ENCODE measurements around the gene TRAPPC1.

The TRAPPC1 gene

GRCh38 chr17:7903154-7904103 is 28.3 kb downstream of the TRAPPC1 start:
- in situ Hi-C loops (cut with MboI; ENCODE audit: low sequenced_read_pairs) = no loop called here

GRCh38 chr17:7897773-7898172 is 34.0 kb downstream of the TRAPPC1 start:
- in situ Hi-C loops (cut with MboI; ENCODE audit: low sequenced_read_pairs) = no loop called here

GRCh38 chr17:7897090-7897489 is 34.7 kb downstream of the TRAPPC1 start:
- in situ Hi-C loops (cut with MboI; ENCODE audit: low sequenced_read_pairs) = no loop called here

- in situ Hi-C loops (cut with MboI; ENCODE audit: low sequenced_read_pairs) = no loop called here
Observed at GRCh38 chr17:7894866-7895265, 36.9 kb downstream of the TRAPPC1 start.

GRCh38 chr17:7894226-7894625 is 37.5 kb downstream of the TRAPPC1 start:
- in situ Hi-C loops (cut with MboI; ENCODE audit: low sequenced_read_pairs) = no loop called here

- in situ Hi-C loops (cut with MboI; ENCODE audit: low sequenced_read_pairs) = no loop called here
Observed at GRCh38 chr17:7893187-7893880, 38.4 kb downstream of the TRAPPC1 start.

GRCh38 chr17:7889166-7889955 is 42.4 kb downstream of the TRAPPC1 start:
- in situ Hi-C loops (cut with MboI; ENCODE audit: low sequenced_read_pairs) = no loop called here

GRCh38 chr17:7888184-7888920 is 43.4 kb downstream of the TRAPPC1 start, which contains the start of gene CHD3:
TSS of gene CHD3 (plus strand) at chr17:7888789. CDS start at chr17:7889001, 212 bp downstream.
- in situ Hi-C loops (cut with MboI; ENCODE audit: low sequenced_read_pairs) = no loop called here

- in situ Hi-C loops (cut with MboI; ENCODE audit: low sequenced_read_pairs) = no loop called here
Observed at GRCh38 chr17:7887482-7888183, 44.1 kb downstream of the TRAPPC1 start.

- in situ Hi-C loops (cut with MboI; ENCODE audit: low sequenced_read_pairs) = no loop called here
Observed at GRCh38 chr17:7887038-7887481, 44.7 kb downstream of the TRAPPC1 start.

- in situ Hi-C loops (cut with MboI; ENCODE audit: low sequenced_read_pairs) = no loop called here
Observed at GRCh38 chr17:7886227-7887037, 45.3 kb downstream of the TRAPPC1 start.

GRCh38 chr17:7885367-7886226 is 46.1 kb downstream of the TRAPPC1 start:
- in situ Hi-C loops (cut with MboI; ENCODE audit: low sequenced_read_pairs) = no loop called here

GRCh38 chr17:7884581-7885366 is 47.0 kb downstream of the TRAPPC1 start:
- in situ Hi-C loops (cut with MboI; ENCODE audit: low sequenced_read_pairs) = no loop called here

- in situ Hi-C loops (cut with MboI; ENCODE audit: low sequenced_read_pairs) = no loop called here
Observed at GRCh38 chr17:7883781-7884386, 47.9 kb downstream of the TRAPPC1 start.

- in situ Hi-C loops (cut with MboI; ENCODE audit: low sequenced_read_pairs) = no loop called here
Observed at GRCh38 chr17:7882629-7883028, 49.1 kb downstream of the TRAPPC1 start.

GRCh38 chr17:7882068-7882467 is 49.7 kb downstream of the TRAPPC1 start:
- in situ Hi-C loops (cut with MboI; ENCODE audit: low sequenced_read_pairs) = no loop called here
